H1 (cell line): ENCODE measurements around the gene LIG1. TPM values are rescaled to one million over a fixed set of nuclear protein-coding genes. Genes with fewer than 3 reads are reported as not detected.

ENCODE experiments used
- CTCF ChIA-PET: fragments of 300-600 bp; sonication (Branson Sonifier 250); formaldehyde crosslinking; loops from one replicate; lab custom pipeline; 2021; ENCODE audit not compliant: partially characterized antibody; lab: Charles Lee
- POLR2A ChIA-PET: fragments of 300-600 bp; sonication (Branson Sonifier 250); formaldehyde crosslinking; loops from one replicate; lab custom pipeline; 2021; ENCODE audit warnings: inconsistent platforms; ENCODE audit not compliant: partially characterized antibody; lab: Charles Lee
- DNase-seq, 2 experiments: peaks; one replicate each; pipeline versions ENCODE4 v3.0.0 to v3.0.0-alpha.2; 2010 to 2022; ENCODE audit warnings: low spot score in 2 of 2, low read depth in 1 of 2, mixed read lengths in 1 of 2
- FAIRE-seq: peaks from 2 replicates; lab custom pipeline; 2011; peaks lifted over from hg19 to GRCh38; lab: Jason Lieb, UNC
- H2AFZ ChIP-seq: 2 replicates; pipeline ENCODE4 v1.8.1; 2012; ENCODE audit warnings: low read length, inconsistent platforms
- H2AK5ac ChIP-seq: 2 replicates; pipeline ENCODE4 v1.6.1; 2013; ENCODE audit warnings: low read depth, low read length
- H2BK120ac ChIP-seq: replicated peaks from 2 replicates; pipeline ENCODE3; 2013; ENCODE audit warnings: low read depth, low read length, inconsistent platforms
- H2BK12ac ChIP-seq: 2 replicates; pipeline ENCODE4 v1.6.1; 2013; ENCODE audit warnings: low read depth, low read length
- H2BK15ac ChIP-seq: 2 replicates; pipeline ENCODE4 v1.6.1; 2013; ENCODE audit warnings: low read length
- H2BK20ac ChIP-seq: 2 replicates; pipeline ENCODE4 v1.6.1; 2013; ENCODE audit warnings: low read length
- H2BK5ac ChIP-seq: 2 replicates; pipeline ENCODE4 v1.6.1; 2013; ENCODE audit warnings: low read depth, low read length
- H3K14ac ChIP-seq: 2 replicates; pipeline ENCODE4 v1.6.1; 2013; ENCODE audit warnings: inconsistent platforms; ENCODE audit not compliant: insufficient read length
- H3K18ac ChIP-seq: 2 replicates; pipeline ENCODE4 v1.6.1; 2013; ENCODE audit warnings: low read length; ENCODE audit errors: extremely low read depth
- H3K23ac ChIP-seq: 2 replicates; pipeline ENCODE4 v1.6.1; 2013; ENCODE audit warnings: inconsistent platforms; ENCODE audit not compliant: insufficient read length
- H3K23me2 ChIP-seq: 2 replicates; pipeline ENCODE4 v1.6.1; 2013; ENCODE audit warnings: low read depth, low read length
- H3K27ac ChIP-seq: 2 replicates; pipeline ENCODE4 v1.6.1; 2011; ENCODE audit warnings: low read depth, low read length, inconsistent platforms
- H3K27me3 ChIP-seq, 4 experiments: replicated peaks in 1 of 4; 1 replicate in 1 of 4; 2 replicates in 3 of 4; pipeline versions ENCODE4 v1.6.1 to v1.8.1; 2011 to 2013; ENCODE audit warnings: low read length in 3 of 4, mild to moderate bottlenecking in 3 of 4, inconsistent platforms in 2 of 4, mixed read lengths in 2 of 4, moderate library complexity in 1 of 4; ENCODE audit not compliant: control insufficient read depth in 3 of 4, insufficient read depth in 3 of 4; ENCODE audit errors: extremely low read depth in 1 of 4
- H3K36me3 ChIP-seq, 4 experiments: 2 replicates each; pipeline versions ENCODE4 v1.6.1 to v1.8.1; 2011 to 2013; ENCODE audit warnings: mild to moderate bottlenecking in 4 of 4, low read length in 3 of 4, moderate library complexity in 2 of 4, control low read depth in 1 of 4, inconsistent platforms in 1 of 4; ENCODE audit not compliant: insufficient read depth in 4 of 4, control insufficient read depth in 2 of 4
- H3K4ac ChIP-seq: replicated peaks from 2 replicates; pipeline ENCODE3; 2013; ENCODE audit warnings: low read length, low read depth, mixed read lengths, inconsistent platforms; ENCODE audit not compliant: insufficient read length
- H3K4me1 ChIP-seq, 4 experiments: replicated peaks in 1 of 4; 1 replicate in 1 of 4; 2 replicates in 3 of 4; pipeline versions ENCODE4 v1.6.1 to v1.8.1; 2011 to 2013; ENCODE audit warnings: low read length in 3 of 4, inconsistent platforms in 2 of 4, mixed read lengths in 1 of 4; ENCODE audit not compliant: insufficient read depth in 4 of 4, control insufficient read depth in 3 of 4
- H3K4me2 ChIP-seq, 2 experiments: 2 replicates each; pipeline versions ENCODE4 v1.6.1 to v1.8.1; 2011 to 2013; ENCODE audit warnings: low read depth in 2 of 2, low read length in 2 of 2, control low read depth in 1 of 2, inconsistent platforms in 1 of 2, mild to moderate bottlenecking in 1 of 2; ENCODE audit not compliant: insufficient read depth in 1 of 2
- H3K4me3 ChIP-seq, 4 experiments: fragments of 200-600, 300-600 bp in 1 of 4; sonication (generic), shearing (Covaris generic), sonication (Bioruptor Twin) in 1 of 4; 2 replicates each; pipeline versions ENCODE4 v1.5.1 to v1.8.1; 2011 to 2016; ENCODE audit warnings: low read length in 4 of 4, low read depth in 3 of 4, control low read depth in 2 of 4, inconsistent platforms in 2 of 4, mild to moderate bottlenecking in 2 of 4, mixed read lengths in 1 of 4, moderate library complexity in 1 of 4; ENCODE audit not compliant: insufficient read depth in 2 of 4; ENCODE audit errors: extremely low read depth in 1 of 4
- H3K56ac ChIP-seq: replicated peaks from 2 replicates; pipeline ENCODE3; 2013; ENCODE audit warnings: low read depth, mild to moderate bottlenecking, mixed read lengths, low read length, inconsistent platforms; ENCODE audit not compliant: insufficient read length
- H3K79me1 ChIP-seq: 2 replicates; pipeline ENCODE4 v1.6.1; 2013; ENCODE audit warnings: low read depth, low read length, control low read depth
- H3K79me2 ChIP-seq, 2 experiments: 2 replicates each; pipeline versions ENCODE4 v1.6.1 to v1.8.1; 2012 to 2013; ENCODE audit warnings: low read length in 2 of 2, mild to moderate bottlenecking in 2 of 2, inconsistent platforms in 1 of 2; ENCODE audit not compliant: insufficient read depth in 2 of 2, control insufficient read depth in 1 of 2
- H3K9ac ChIP-seq, 4 experiments: replicated peaks in 1 of 4; 1 replicate in 1 of 4; 2 replicates in 3 of 4; pipeline versions ENCODE4 v1.6.1 to v1.8.1; 2011 to 2013; ENCODE audit warnings: low read depth in 3 of 4, low read length in 3 of 4, control low read depth in 2 of 4, mild to moderate bottlenecking in 2 of 4, moderate library complexity in 2 of 4, inconsistent platforms in 1 of 4; ENCODE audit errors: extremely low read depth in 1 of 4
- H3K9me3 ChIP-seq, 2 experiments: 2 replicates each; pipeline versions ENCODE4 v1.6.1 to v1.8.1; 2012 to 2013; ENCODE audit warnings: mild to moderate bottlenecking in 2 of 2, moderate library complexity in 2 of 2, control low read depth in 1 of 2, inconsistent platforms in 1 of 2, low read depth in 1 of 2, low read length in 1 of 2, mixed read lengths in 1 of 2; ENCODE audit not compliant: insufficient read depth in 2 of 2
- H4K20me1 ChIP-seq, 2 experiments: replicated peaks in 1 of 2; 2 replicates each; pipeline versions ENCODE3 to v1.8.1; 2011 to 2013; ENCODE audit warnings: inconsistent platforms in 2 of 2, low read length in 2 of 2, mild to moderate bottlenecking in 1 of 2; ENCODE audit not compliant: insufficient read depth in 2 of 2, control insufficient read depth in 1 of 2
- H4K5ac ChIP-seq: 2 replicates; pipeline ENCODE4 v1.6.1; 2013; ENCODE audit warnings: low read length, low read depth, mixed read lengths, inconsistent platforms; ENCODE audit not compliant: insufficient read length
- H4K8ac ChIP-seq: 2 replicates; pipeline ENCODE4 v1.8.0; 2013; ENCODE audit warnings: mild to moderate bottlenecking, moderate library complexity, low read length, inconsistent platforms; ENCODE audit not compliant: insufficient read depth; ENCODE audit errors: extremely low read depth
- H4K91ac ChIP-seq: replicated peaks from 2 replicates; pipeline ENCODE3; 2013; ENCODE audit warnings: low read length, mixed read lengths, inconsistent platforms; ENCODE audit not compliant: insufficient read length
- KDM1A ChIP-seq: fragments of 200-600, 300-600 bp; sonication (generic); IDR thresholded peaks from 2 replicates; pipeline ENCODE4 v1.7.1; 2016; ENCODE audit warnings: mild to moderate bottlenecking, low read length, borderline replicate concordance
- PHF8 ChIP-seq: fragments of 200-600 bp; sonication (generic); conservative IDR thresholded peaks from 2 replicates; pipeline ENCODE4 v1.7.1; 2012; ENCODE audit warnings: low read depth, mild to moderate bottlenecking, inconsistent platforms, low read length, moderate library complexity
- RAD21 ChIP-seq, 2 experiments: IDR thresholded peaks in 1 of 2; conservative IDR thresholded peaks in 1 of 2; 2 replicates each; pipeline ENCODE4 v1.6.1; 2011; ENCODE audit warnings: low read depth in 2 of 2, low read length in 2 of 2, improper control_type of control experiment in 1 of 2, inconsistent platforms in 1 of 2, mild to moderate bottlenecking in 1 of 2, moderate library complexity in 1 of 2
- TEAD4 ChIP-seq: IDR thresholded peaks from 2 replicates; pipeline ENCODE4 v1.6.1; 2012; ENCODE audit warnings: low read depth, low read length, inconsistent platforms, mixed read lengths
- WGBS, 2 experiments: shearing (Covaris generic) in 1 of 2; methylation state at CpG; one replicate each; pipeline versions ENCODE4 v1.1.6 to v1.1.7; 2013 to 2015; ENCODE audit warnings: low lambda C conversion rate in 2 of 2, mixed read lengths in 2 of 2, inconsistent platforms in 1 of 2, low coverage in 1 of 2, missing lambda C conversion rate in 1 of 2; ENCODE audit not compliant: insufficient replicate concordance in 2 of 2, insufficient coverage in 1 of 2, insufficient read length in 1 of 2; ENCODE audit errors: extremely low coverage in 1 of 2, missing lambda C conversion rate in 1 of 2; 5-methylcytosine and 5-hydroxymethylcytosine counted together
- polyA plus RNA-seq, 7 experiments: library from polyadenylated mRNA; depleted of rRNA in 3 of 7; stranded (reverse) in 5 of 7; unstranded in 2 of 7; fragments of >200 nt in 5 of 7; fragments of 200-250 nt in 2 of 7; gene quantifications; 1 replicate in 5 of 7; 2 replicates in 1 of 7; 4 replicates in 1 of 7; pipeline versions ENCODE4 v1.2.1 to v1.2.3, GENCODE V29; 2011 to 2013; ENCODE audit warnings: missing spikeins in 2 of 7, mixed read lengths in 2 of 7
- total RNA-seq: library from RNA; stranded (reverse); fragmentation: NEBNext Ultra II Directional; extraction: Animal tissue kit (Norgen Biotek cat#: 25700); gene quantifications from 2 replicates; pipeline ENCODE4 v1.2.1, GENCODE V29; 2021
- TF ChIP-seq, protein P1 (sequence below), 3 experiments: IDR thresholded peaks; 1 replicate in 2 of 3; 2 replicates in 1 of 3; pipeline versions ENCODE4 v1.5.1 to v1.6.1; 2011; ENCODE audit warnings: low read length in 3 of 3, mild to moderate bottlenecking in 3 of 3, inconsistent platforms in 2 of 3, low read depth in 1 of 3, moderate library complexity in 1 of 3; ENCODE audit not compliant: insufficient read depth in 1 of 3; ENCODE audit errors: control extremely low read depth in 1 of 3

LIG1 gene
- total and polyA plus RNA-seq, 2 of the 8 experiments (the other 6 are each of a cell fraction or from before 2014, with no cell fraction given): 67.6 to 113 TPM

DNA sequence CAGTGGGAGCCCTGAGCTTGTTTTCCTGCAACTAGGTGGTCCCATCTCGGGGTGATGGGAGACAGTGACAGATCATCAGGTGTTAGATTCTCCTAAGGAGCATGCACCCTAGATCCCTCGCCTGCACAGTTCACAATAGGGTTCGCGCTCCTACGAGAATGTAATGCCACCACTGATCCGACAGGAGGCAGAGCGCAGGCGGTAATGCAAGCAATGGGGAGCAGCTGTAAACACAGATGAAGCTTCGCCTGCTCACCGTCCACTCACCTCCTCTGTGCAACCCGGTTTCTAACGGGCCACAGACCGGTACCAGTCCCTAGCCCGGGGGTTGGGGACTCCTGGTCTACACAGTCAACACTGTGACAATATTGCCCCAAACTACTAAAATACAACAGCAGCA is 46.8 kb upstream of the LIG1 start:
- Histone ChIP-seq H2AFZ (no peak overlapping the region), H2BK12ac (no peak overlapping the region), H3K79me2 (no peaks in the 10 kb centered on the region), H2BK120ac (no peak overlapping the region), H3K23me2 (no peaks in the 10 kb centered on the region), H3K9ac (no peak overlapping the region), H2BK5ac (no peak overlapping the region), H3K4me2 (no peak overlapping the region), H3K27ac (no peak overlapping the region), H2AK5ac (no peak overlapping the region), H4K20me1 (peaks cover 0 to 2% of the 10 kb centered on the region in 2 experiments), H3K9me3 (no peaks in the 10 kb centered on the region), H3K4me3 (no peak overlapping the region), H3K56ac (no peak overlapping the region), H4K8ac (no peak overlapping the region), H3K18ac (no peak overlapping the region), H3K4me1 (no peaks in the 10 kb centered on the region; a peak in 1 of 7 replicates), H3K14ac (no peak overlapping the region), H3K27me3 (no peaks in the 10 kb centered on the region), H4K91ac (no peak overlapping the region), H2BK20ac (no peak overlapping the region), H4K5ac (no peak overlapping the region), H2BK15ac (no peak overlapping the region), H3K79me1 (no peaks in the 10 kb centered on the region), H3K36me3 (no peaks in the 10 kb centered on the region)
- WGBS, 2 experiments: 59% methylated on average over 14 of the region's 14 CpGs; no CpG with 5 or more reads in 1 of the 2 experiments
- POLR2A ChIA-PET: interaction anchor here (1.2 to 2.9 kb wide), 2 partner anchors 13 to 18 kb away, joined by 3 to 9 read pairs; no protein-coding TSS in a partner anchor
- CTCF ChIA-PET: interaction anchor here (0.5 to 6.8 kb wide), 31 partner anchors 8 to 1344 kb away, joined by 3 to 68 read pairs (median 4); partner anchors contain the start of genes CARD8 and ZNF114
- FAIRE-seq: peak; percentile 77
- TF ChIP-seq, protein P1, sequence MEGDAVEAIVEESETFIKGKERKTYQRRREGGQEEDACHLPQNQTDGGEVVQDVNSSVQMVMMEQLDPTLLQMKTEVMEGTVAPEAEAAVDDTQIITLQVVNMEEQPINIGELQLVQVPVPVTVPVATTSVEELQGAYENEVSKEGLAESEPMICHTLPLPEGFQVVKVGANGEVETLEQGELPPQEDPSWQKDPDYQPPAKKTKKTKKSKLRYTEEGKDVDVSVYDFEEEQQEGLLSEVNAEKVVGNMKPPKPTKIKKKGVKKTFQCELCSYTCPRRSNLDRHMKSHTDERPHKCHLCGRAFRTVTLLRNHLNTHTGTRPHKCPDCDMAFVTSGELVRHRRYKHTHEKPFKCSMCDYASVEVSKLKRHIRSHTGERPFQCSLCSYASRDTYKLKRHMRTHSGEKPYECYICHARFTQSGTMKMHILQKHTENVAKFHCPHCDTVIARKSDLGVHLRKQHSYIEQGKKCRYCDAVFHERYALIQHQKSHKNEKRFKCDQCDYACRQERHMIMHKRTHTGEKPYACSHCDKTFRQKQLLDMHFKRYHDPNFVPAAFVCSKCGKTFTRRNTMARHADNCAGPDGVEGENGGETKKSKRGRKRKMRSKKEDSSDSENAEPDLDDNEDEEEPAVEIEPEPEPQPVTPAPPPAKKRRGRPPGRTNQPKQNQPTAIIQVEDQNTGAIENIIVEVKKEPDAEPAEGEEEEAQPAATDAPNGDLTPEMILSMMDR (IDR thresholded peaks at IDR 0.05; ENCODE audit: control extremely low read depth in 1 of 3, insufficient read depth in 1 of 3, low read depth in 1 of 3, low read length in 3 of 3): peak; percentile 62 to 83 (median 76)
- no peak for TF ChIP-seq KDM1A
- 0 out of 2 replicates have a peak, but pooled peaks have one; percentile 15 for TF ChIP-seq TEAD4
- TF ChIP-seq PHF8: no peak
- TF ChIP-seq RAD21 (IDR thresholded peaks at IDR 0.05 in 1 of 2, conservative IDR thresholded peaks at IDR 0.05 in 1 of 2; ENCODE audit: low read depth in 2 of 2, low read length in 2 of 2): peak; percentile 39 to 52
- TF ChIP-seq, all 59 proteins: peak for 3
- peak in 1 of 2 experiments; percentile 74 for DNase-seq
- no peak overlapping the region for H3K23ac ChIP-seq
- no peak overlapping the region for H3K4ac ChIP-seq
